Esophagus mucosa (tissue), 1 donor: ENCODE results near the gene PASK. TPM values are rescaled to one million over a fixed set of nuclear protein-coding genes. Genes with fewer than 3 reads are reported as not detected.

Source experiments
- ATAC-seq: fragments of 200-7000 bp; cut with Tn5 transposase; one replicate; pipeline ENCODE4 v1.9.1; 2020
- total RNA-seq: library from RNA; stranded (reverse); gene quantifications from one replicate; pipeline ENCODE4 v1.2.4, GENCODE V29; 2023
- donor health status: DM: yes; HTN: yes; CAD: no.

PASK gene
- total RNA-seq, 1 donor from 2014 or later = 12.2 TPM

GRCh38 chr2:241080405-241081189 is 68.7 kb downstream of the PASK start:
- peak; percentile 26 for ATAC-seq

DNA sequence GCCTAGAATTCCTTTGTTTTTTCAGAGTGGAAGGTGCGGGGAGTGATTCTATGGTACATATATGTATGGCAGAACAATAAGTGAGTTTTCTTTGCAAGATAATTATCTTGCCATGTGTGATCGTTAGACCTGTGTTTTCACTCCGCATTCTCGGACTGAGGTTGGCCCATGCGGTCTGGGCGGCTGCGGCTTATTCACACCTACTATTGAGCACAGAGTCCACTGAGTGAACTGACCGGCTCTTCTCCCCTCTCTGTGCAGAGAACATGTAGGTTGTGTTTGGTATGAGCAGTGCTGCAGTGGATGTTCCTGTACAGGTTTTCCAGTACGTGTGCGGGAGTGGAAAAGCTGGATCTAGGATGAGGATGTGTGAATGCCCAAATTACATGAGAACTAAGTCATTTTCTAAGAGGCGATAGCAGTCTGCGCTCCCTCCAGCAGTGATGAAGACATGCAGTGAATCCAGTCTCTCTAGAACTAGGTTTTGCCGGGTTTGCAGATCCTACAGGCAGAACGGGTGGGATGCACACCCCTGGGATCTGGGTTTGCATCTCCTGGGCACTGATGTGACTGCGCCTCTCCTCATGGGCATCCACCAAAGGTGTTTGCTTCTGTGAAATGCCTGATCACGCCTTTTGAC is 74.3 kb downstream of the PASK start:
- ATAC-seq = no peak

DNA sequence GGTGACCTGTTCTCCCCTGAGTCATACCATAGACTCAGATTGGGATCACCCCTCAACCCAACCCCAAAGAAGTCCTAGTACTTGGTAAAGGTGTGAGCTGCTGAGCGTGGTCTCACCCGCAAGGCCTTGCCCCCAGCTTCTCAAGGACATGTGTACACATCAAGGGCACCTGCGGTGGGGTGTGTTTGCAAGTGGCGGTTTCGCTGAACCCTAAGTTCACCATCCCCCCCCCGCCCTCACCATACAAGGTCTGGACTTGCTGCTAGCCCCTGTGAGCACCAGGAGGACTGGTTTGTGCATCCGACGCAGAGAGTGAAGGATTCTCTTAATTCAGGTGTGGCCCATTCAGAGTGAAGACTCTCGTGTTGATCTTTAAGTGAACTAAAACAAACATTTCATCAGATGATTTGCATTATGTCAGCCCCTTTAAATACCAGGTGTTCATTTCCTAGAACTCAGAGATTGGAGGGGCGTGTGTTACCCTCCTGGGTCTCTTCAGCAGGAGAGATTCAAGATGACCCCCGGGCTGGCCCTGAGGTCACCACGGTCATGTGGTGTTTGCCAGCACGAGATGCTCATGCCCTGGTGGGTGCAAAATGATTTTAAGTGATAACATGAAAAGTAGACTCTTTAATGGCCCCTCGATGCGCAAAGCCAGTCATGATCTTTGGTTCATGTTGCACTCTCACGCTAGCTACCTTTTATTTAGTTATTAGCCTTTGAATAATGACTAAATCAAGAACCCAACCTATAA is 75.0 kb downstream of the PASK start:
- ATAC-seq = no peak

- ATAC-seq = peak; percentile 75
These were observed 75.9 kb downstream of the PASK start for GRCh38 chr2:241073166-241074064.

- no peak for ATAC-seq
These were observed 76.6 kb downstream of the PASK start for GRCh38 chr2:241072553-241073165.

DNA sequence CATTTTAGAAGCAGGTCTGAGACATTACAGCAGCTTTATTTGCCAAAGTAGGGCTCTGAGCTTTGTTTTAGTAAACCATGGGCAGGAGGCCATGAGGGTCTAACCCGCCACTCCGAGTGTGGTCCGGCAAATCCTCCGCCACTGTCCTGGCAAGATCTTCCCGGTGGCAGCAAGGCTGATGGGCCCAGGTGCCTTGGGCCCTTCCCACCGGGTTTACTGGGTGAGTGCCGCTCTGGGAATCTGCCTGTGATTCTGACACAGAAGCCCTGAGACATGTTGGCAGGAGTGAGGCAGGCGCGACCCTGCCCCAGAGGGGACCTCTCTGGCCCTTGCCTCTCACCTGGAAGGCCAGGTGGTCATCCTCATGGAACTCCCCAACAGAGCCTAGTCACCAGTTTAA is 77.1 kb downstream of the PASK start:
- ATAC-seq = no peak

DNA sequence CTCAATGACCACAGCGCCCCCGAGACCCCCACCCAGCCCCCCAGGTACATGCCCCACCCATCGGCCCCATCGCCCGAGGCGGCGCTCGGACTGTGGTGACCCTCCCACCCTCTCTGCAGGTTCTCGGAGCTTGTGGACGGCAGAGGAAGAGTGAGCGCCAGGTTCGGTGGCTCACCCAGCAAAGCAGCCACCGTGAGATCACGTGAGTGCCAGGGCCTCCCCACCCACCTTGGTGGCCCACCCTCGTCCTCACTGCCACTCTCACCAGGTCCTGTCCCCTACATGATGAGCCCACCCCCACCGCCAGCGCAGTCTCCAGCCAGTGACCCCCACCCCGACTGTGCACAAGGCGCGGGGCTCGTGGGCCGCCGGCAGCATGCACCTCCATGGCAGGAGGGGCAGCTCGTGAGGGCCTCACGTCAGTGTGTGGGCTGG is 77.6 kb downstream of the PASK start:
- no peak for ATAC-seq

DNA sequence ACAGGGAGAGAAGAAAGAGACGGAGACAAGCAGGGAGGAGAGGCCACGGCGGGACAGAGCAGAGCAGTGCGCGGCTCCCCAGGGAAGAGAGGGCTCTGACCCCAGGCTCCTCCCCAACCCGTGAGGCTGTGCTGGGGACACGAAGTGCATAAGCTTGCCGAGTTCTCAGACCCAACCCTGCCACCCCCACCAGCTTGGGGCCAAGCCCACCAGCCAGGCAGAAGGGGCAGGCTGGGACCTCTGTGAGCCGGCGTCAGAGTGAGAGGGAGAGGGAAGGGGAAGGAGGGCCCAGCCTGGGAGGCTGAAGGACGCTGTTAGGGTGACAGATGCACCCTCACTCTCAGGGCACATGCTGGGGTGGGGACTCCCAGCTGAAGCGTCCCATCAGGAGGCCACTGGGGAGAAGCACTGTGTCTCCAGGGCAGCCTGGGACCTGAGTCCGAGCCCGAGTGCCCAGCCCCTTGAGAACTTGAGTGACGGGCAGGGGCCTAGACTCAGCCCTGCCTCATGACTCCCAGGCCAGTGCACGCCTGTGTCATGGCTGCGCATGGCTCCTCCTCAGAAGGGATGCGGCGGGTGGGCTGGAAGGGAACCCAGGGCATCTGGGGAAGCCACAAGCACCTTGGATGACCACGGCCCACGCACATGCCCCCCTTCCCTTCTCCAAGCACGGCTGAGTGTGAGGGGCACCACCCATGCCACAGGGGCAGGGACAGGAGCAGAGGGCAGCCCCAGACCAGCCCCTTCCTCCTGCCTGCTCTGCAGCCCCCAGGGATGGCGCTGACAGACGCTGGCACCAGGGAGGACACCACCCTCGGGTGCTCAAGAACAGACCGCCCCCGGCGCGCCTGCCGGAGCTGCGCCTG is 78.2 kb downstream of the PASK start:
- no peak for ATAC-seq

- ATAC-seq = no peak
These were observed 78.9 kb downstream of the PASK start for GRCh38 chr2:241070361-241070760.

- ATAC-seq = no peak
These were observed 79.4 kb downstream of the PASK start for GRCh38 chr2:241069821-241070281.

- no peak for ATAC-seq
These were observed 80.1 kb downstream of the PASK start for GRCh38 chr2:241068942-241069810.

DNA sequence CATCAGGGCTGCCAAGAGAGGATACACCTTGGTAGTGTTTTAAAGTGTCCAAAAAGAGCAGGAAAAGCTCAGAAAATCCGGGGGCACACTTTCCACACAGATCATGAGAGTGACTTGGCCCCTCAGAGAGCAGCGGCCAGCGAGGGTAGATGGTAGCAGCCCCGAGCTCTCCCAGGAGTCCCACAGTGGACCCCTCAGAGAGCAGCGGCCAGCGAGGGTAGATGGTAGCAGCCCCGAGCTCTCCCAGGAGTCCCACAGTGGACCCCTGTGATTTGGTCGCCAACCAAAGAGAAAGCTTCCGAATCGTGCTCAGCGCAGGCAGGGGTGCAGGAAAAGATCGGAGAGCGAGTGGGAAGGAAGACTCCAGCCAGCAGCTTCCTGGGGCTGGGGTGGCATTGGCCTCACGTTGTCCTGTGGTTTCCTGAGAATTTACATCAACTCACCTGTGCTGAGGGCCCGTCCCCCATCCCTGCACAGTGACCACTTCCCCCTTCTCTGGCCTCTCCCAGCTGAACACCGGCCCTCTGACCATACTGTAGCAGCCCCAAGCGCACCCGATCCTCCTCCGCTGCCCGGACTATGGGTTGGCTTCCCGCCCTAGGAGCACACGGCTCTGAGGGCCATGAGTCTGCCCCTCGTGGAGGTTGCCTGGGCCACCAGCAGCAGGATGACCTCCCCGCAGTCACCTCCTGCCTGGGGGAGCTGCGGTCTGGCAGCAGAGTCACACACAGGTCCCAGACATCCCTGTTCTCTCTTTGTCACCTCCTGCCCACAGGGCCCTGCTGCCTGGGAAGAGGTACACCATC is 80.9 kb downstream of the PASK start:
- no peak for ATAC-seq

DNA sequence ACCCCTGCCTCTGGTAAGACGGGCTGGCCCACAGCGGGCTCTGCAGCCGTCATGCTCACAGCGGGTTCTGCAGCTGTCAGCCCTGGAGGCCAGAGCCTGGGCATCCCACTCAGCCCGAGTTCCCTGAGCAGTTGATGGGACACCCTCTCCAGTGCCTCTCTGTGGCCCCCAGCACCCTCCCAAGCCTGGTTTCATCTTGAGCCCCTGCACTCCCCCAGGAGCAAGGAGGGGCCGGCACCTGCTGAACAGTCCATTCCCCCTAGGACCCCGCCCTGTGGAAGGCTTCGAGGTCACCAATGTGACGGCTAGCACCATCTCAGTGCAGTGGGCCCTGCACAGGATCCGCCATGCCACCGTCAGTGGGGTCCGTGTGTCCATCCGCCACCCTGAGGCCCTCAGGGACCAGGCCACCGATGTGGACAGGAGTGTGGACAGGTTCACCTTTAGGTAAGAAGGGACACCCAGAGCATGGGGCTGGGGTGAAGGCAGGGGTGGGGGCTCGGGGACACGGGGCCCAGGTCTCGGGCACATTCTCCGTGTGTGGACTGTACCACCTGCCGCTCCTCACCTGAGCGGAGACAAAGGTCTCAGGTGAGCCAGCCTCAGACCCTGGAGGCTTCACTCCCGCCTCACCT is 81.7 kb downstream of the PASK start:
- ATAC-seq = no peak

DNA sequence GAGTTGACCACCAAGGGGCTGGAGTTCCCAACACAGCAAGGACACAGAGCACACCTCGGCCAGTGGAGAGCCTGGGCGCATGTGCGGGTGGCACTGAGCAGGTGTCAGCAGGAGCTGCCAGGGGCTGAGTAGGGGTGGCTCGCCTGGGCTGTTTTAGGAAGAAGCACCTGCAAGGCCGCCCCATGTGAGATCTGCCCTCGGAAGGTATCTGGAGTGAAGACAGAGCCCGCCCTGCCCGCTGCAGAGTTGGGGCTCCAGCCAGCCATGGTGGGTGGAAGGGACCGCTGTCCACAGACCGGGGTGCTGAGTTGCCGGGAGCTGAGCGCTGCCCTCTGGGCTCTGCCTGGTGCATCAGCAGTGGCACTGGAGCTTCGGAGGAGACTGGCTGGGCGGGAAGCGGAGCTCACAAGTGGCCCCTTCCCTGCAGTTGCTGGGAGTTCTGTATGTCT is 82.4 kb downstream of the PASK start:
- ATAC-seq = no peak

DNA sequence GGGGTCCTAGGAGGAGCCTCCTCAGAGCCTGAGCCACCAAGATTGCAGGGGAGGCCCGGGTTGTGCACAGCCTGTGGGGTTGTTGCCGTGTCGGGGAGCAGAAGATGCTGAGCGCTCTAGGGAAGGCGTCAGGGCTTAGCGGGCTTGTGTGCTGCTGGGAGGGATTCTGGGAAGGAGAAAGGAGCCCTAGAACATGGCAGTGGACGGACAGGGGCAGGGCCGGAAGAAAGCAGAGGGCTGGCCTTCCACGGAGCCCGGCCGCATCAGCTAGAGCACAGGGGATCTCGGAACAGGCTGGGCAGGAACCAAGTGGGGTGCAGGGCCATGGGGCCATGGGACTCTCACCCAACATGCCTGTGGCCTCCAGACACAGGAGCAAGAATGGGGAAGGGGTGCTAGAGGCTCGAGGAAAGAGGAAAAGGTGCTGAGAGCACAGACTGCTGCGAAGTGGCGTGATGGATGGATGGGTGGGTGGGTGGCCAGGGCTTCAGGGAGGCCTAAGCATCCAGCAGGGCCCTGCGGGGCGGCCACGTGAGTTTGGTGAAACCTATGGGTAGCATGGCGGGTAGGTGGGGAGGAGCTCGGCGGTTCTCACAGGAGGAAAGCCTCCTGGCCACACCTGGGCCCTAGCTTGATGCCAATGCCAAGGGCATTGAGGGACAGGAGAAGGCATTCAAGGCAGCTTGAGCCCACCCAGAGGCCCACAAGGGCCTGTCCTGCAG is 82.9 kb downstream of the PASK start:
- ATAC-seq = no peak

GRCh38 chr2:241065355-241065803 is 83.9 kb downstream of the PASK start:
- no peak for ATAC-seq

DNA sequence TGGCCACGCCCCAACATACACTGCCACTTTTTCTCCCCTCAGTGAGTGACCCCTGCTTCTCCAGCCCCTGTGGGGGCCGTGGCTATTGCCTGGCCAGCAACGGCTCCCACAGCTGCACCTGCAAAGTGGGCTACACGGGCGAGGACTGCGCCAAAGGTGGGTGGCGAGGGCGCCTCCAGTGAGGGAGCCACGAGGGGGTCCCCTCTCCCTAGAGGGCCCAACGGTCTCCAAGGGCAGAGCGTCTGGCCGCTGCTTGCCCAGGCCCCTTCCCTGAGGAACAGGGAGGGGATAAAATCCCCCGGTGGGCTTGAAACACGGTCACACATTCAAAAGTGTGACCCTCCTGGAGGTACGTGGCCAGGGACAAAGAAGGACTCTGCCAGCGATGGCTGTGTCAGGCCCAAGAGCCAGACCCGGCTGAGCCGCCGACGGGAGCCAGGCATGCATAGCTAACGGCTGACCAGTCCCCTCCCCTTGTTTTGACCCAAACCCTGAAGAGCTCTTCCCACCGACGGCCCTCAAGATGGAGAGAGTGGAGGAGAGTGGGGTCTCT is 84.4 kb downstream of the PASK start:
- no peak for ATAC-seq
